Stimulated activated CD8-positive, alpha-beta memory T cell treated with anti-CD3 and anti-CD28 coated beads, Interleukin-7, amount 100 ng/mL, for 24 hours (primary cell): ENCODE data around the gene SDCBP2.

Experiments
- DNase-seq: peaks from one replicate; pipeline ENCODE4 v3.0.0-alpha.2; 2020; ENCODE audit warnings: low read depth

The SDCBP2 gene

DNA sequence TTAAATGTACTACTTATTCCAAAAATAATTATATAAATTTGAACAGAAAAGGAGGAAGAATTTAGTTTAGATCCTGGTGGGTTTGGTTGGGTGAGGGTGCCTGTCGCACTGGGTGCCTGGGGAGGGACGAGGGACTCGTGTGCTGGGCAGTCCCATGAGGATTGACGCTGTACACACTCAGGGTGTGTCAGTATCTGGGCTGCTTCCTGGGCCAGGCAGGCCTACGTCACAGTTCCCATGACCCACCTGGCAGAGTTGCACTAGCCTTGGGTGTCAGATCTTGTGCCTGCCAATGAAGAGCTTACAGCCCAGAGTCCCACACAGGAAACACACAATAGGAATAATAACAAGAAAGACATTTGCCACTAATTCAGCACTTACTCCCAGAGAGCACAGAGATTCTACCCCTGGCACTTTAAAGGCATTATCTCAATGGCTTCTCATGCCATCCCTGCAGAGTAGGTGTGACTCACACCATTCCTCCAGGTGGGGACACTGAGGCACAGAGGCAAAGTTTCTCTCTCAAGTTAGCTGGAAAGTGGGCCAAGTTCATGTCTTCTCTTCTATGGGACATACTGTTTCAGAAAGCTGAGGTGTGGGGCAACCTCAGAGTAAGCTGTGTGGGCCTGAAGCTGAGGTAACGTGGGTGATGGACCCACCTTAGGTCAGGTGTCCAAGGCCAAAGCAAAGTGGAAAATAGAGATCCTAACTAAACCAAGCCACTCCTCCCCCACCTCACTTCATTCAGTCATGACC, 1.3 kb upstream of the SDCBP2 start:
- DNase-seq = no peak

- DNase-seq = no peak
These were observed 886 bp downstream of the SDCBP2 start for GRCh38 chr20:1327827-1328679.

DNA sequence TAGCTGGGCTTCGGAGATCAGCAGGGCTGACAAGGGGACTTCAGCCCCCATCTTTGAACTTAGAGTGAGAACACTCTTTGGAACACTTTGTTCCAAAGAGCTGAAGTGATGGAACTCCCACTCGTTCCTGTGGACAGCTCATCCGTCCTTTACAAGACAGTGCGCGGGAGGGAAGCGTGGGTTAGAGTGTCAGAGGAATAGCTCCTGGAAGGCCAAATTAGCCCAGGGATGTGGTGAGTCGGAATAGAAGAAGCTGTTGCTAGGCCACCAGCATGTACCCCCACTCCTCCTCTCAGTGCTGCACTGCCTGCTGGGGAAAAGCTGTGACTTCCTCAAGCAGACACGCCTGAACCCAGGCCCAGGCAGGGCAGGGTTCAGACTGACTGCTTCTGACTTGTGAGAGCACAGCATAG, 1.7 kb downstream of the SDCBP2 start:
- DNase-seq = no peak

GRCh38 chr20:1326031-1326930, 2.7 kb downstream of the SDCBP2 start:
- no peak for DNase-seq

DNA sequence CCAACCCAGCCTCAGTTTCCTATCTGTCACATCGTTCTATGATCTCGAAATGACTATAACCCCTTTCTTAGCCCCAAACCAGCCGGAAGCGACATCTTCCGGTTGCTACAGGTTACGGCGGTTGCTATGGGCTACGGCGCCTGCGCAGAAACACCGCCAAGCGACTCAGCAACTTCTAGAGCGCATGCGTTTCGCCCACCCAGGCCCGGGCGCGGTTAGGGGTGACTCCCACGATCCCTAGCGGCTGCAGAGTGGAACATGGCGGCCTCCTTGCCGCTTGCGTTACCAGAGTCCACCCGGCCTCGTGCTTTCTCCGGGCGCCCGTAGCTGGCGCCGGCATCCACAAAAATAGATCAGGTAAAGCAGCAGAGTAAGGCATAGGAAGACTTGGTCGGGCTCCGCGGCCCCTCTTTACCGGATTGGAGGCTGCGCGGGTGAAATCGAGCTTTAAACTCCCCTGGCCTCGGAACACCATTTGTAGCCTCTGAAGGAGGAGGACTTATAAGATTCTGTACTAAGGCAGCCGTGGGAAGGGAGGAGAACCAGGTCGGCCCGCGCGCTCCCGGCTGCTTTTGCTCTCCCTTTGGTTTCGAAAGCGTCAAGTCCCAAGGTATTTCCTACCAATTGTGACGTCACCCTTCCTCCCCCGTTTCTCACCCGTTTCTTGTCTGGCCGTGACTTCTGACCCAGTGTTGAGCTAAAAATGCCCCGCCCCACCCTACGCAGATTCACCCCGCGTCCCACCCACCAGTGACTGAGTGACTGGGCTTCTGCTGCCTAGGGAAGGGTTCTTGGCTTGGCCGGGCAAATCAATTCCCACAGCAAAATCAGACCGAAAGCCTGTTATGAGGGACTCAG, 3.5 kb downstream of the SDCBP2 start:
- DNase-seq = peak; percentile 99

DNA sequence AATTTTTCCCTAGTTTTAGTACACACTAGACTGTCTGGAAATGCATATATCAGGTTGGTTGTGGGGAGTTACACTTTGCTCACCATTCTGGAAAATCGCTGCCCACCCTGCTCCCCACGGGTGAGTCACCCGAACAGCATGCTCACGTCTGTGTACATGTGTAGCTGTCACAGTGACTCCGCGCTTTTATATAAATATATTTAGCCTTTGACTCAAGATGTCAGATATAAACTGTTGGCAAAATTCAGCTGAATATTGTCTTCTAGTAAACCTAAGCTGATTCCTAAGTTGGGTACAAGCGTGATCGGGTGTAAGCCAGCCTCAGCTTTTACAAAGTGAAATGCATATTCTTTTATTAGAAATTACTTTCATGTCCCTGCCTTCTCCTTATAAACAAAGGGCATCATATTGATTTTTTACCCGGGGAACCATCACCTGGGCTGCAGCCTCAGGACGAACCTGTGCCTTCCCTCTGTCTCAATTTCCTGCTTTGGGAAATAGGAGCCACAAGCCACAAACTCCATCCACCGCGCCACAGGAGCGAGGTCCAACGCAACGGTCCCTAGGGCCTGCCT, 4.3 kb downstream of the SDCBP2 start:
- no peak for DNase-seq

DNA sequence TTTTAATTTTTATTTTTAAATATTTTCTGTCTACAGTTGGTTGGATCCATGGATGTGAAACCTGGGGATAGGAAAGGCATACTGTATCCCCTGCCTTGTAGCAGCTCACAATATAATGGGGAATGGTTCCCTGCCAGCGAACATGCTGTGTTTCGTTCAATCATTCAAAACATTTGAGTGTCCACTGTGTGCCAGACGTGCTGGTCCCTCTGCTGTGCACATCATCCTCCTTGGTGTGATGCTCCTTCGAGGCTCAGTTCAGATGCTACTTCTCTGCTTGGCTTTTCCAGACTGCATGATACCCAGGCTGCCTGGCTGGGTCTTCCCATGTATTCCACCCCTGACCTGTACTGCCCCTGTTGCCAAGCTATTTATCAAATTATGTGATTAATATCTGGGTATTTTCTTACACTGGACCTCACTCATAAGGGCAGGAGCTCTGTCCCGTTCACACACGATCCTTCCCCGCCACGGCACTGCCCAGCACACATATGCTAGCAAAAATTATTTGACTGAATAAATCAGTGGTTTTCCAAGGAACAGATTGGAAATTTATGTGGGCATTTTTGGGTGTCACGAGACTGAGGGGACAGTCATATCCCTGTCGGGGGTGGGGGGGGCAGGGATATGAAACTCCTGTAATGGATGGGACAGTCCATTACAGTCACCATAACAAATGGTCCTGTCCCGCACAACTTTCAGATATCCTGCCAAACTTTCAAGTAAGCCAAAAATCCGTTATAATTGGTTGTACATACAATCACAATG, 4.9 kb downstream of the SDCBP2 start:
- DNase-seq = no peak

DNA sequence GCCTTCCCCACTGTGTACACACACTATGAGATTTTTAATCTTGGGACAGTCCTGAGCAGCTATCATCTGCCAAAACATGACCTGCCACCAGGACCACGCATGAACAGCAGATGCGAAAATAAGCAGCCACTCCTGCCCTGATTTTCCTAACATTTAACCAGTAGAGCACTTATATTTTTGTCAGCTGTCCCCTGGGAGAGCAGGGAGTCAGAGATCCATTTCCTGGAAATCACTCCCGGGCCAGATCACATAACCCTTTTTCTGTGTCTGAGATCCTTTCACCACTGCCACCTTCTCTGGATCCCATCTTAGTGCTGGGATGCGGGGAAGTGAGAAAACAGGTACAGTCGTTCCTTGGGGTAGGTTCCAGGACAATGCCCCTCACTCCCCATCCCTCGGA, 5.7 kb downstream of the SDCBP2 start:
- DNase-seq = no peak

- DNase-seq = no peak
These were observed 6.3 kb downstream of the SDCBP2 start for GRCh38 chr20:1322511-1323245.

DNA sequence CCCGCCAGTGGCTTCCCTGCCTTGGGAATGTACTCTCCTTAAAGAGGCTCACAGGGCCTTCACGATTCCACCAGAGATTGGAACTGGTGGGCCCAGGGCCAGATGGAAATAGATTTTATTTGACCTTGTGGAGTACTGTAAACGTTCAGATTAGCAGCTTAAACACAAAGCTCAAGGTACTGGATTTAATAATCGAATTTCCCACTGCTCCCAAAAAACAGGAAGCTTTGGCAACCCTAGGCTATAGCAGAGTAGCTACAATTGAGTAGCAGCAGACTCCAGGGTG, 7.3 kb downstream of the SDCBP2 start:
- DNase-seq = no peak

DNA sequence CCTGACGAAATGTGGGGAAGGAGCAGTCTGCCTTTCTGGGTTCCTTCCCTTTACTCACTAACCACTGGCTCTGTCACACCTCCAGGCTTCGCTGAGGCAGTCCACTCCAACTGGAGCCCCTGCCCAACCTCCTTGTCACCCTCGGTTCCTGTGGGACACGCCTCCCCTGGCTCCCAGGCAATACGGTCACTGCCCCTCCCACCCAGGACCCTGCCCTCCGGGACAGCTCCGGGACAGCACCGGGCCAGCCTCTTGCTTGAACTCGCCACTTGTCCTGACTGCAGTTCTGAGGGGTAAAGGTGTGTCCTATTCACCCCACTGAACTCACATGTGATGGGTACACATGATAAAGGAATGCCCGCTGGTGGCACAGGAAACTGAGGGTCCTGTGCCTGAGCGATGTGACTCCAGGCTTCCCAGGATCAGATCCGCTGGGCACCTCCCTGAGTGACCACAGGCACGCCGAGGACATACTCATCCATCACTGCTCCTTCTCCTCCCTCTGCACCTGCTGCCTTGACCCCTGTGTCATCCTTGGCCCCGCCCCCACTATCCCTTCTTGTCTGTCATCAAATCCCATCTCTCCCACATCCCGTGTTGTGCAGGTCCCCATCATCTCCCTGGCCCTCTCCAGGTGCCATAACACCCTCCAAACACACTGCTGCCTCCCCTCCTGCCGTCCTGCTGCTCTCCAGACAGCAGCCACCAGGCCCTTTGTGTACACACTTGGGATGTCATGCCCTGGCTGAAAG, 7.9 kb downstream of the SDCBP2 start:
- DNase-seq = no peak

DNA sequence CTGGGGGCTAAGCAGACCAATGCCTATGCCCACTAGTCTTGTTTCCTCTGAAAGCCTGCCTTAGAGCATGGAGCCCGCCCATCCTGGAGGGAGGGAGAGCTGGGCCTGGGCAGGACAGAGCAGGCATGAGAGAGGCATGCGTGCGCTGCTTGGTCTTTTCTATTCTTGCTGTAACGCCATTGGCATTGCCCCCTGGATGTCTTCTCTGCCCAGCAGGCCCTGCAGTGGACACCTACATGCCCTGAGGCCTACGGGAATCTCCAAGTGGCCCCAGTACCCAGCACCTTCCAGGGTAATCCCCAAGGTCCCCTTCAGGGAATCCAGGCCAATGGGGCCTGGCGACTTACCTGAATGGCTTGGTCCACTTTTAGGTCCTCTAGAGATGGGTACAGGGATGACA, 8.9 kb downstream of the SDCBP2 start:
- no peak for DNase-seq

DNA sequence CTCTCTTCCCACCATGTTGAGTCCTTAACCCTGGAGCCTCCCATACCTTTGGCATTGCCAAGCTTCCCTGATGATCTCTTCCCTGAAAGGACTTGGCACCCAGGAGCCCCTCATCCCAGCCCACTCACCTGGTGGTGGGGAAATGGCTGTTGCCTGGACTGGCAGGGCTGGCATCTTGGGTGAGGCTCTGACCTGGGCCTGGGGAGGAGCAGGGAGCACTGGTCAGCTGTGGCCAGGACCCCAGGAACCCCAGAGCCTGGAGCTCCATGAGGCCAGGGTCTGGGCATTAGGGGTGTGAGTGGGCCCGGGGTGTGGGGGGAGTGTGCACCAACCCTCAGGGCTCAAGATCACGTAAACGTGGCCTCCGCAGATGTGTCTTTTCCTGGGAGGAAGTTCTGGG, 9.5 kb downstream of the SDCBP2 start:
- no peak for DNase-seq

DNA sequence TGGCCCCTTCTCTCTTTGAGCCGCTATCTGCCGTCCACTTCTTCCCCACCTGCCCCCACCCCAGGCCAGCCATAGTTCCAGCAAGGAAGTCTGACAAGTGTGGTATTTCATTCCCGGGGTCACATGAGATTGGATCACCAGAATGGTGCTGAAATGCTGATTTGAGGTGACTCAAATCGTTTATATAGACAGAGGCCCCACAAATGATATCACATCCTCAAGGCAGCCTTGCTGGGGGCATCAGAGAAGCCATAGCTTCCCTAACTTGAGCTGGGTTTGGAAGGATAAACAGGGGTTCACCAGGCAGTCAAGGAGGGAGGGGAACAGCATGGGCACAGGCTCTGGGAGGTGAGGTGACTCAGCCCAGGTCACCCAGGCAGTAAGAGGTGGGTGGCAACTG, 9.9 kb downstream of the SDCBP2 start:
- no peak for DNase-seq

DNA sequence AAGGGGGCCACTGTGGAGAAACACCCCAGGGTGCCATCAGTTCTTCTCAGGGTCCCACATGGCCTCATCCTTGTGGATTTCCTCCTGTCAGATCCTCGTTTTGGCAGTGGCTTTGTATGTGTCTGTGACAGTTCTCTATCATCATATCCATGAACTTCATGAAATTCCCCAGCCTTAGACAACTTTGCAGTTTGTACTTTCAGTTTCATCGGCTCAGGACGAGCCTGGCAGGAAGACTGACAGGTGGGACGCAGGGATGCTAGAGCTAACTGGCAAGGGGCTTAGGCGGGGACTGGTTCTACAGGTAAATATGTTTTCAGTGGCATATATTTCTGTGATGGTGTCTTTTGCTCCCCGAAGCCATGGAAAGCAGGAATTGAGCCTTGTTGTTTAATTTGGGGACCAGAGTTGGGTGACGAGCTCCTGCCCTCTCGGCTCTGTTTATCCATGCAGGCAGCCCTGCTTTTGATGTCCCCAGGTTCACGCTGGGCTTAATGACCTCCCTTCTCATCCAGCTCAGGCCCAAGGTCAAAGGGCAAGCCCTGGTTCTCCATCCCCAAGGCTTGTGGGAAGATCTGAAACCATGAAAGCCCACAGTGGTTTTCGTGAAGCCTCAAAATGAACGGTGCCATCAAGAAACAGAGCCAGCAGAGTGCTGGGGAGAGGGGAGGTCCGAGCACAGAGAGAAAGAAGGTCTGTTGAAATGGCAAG, 11.2 kb downstream of the SDCBP2 start:
- no peak for DNase-seq

GRCh38 chr20:1315804-1316203, 13.1 kb downstream of the SDCBP2 start:
- no peak for DNase-seq

- peak; percentile 35 for DNase-seq
These were observed 15.5 kb downstream of the SDCBP2 start for GRCh38 chr20:1313236-1313964.

GRCh38 chr20:1312904-1313235, 16.1 kb downstream of the SDCBP2 start:
- DNase-seq = no peak
